Stimulated activated CD4-positive, alpha-beta T cell treated with anti-CD3 and anti-CD28 coated beads, Interleukin-2, amount 100 ng/mL, for 4 hours (primary cell): ENCODE results near the gene DNM3.

Source experiments
- DNase-seq: peaks from one replicate; pipeline ENCODE4 v3.0.0-alpha.2; 2020; ENCODE audit warnings: low read depth

Gene DNM3

GRCh38 chr1:172328266-172328665 lies 487.0 kb downstream of the DNM3 start:
- no peak for DNase-seq

- no peak for DNase-seq
Measured at GRCh38 chr1:172332230-172332629, 490.9 kb downstream of the DNM3 start.

- DNase-seq: no peak
Measured at GRCh38 chr1:172335377-172335776, 494.1 kb downstream of the DNM3 start.

- DNase-seq: no peak
Measured at GRCh38 chr1:172338295-172338735, 497.0 kb downstream of the DNM3 start.

GRCh38 chr1:172339842-172340241 lies 498.5 kb downstream of the DNM3 start:
- DNase-seq: no peak

- DNase-seq: no peak
Measured at GRCh38 chr1:172340520-172340919, 499.2 kb downstream of the DNM3 start.

- DNase-seq: no peak
Measured at GRCh38 chr1:172341697-172342096, 500.4 kb downstream of the DNM3 start.

- no peak for DNase-seq
Measured at GRCh38 chr1:172342584-172343239, 501.4 kb downstream of the DNM3 start.

GRCh38 chr1:172343240-172344160 lies 502.2 kb downstream of the DNM3 start:
- no peak for DNase-seq

- no peak for DNase-seq
Measured at GRCh38 chr1:172344444-172344843, 503.1 kb downstream of the DNM3 start.

- no peak for DNase-seq
Measured at GRCh38 chr1:172345077-172345476, 503.8 kb downstream of the DNM3 start.

- no peak for DNase-seq
Measured at GRCh38 chr1:172347416-172347815, 506.1 kb downstream of the DNM3 start.

GRCh38 chr1:172350856-172351255 lies 509.6 kb downstream of the DNM3 start:
- no peak for DNase-seq

GRCh38 chr1:172351346-172351745 lies 510.0 kb downstream of the DNM3 start:
- no peak for DNase-seq

GRCh38 chr1:172351754-172352161 lies 510.5 kb downstream of the DNM3 start:
- DNase-seq: no peak

GRCh38 chr1:172352435-172352834 lies 511.1 kb downstream of the DNM3 start:
- no peak for DNase-seq

- DNase-seq: no peak
Measured at GRCh38 chr1:172354291-172355274, 513.3 kb downstream of the DNM3 start.

GRCh38 chr1:172356620-172357019 lies 515.3 kb downstream of the DNM3 start:
- DNase-seq: no peak

- DNase-seq: no peak
Measured at GRCh38 chr1:172357753-172358385, 516.6 kb downstream of the DNM3 start.

GRCh38 chr1:172359491-172359999 lies 518.2 kb downstream of the DNM3 start:
- DNase-seq: no peak

GRCh38 chr1:172360511-172360910 lies 519.2 kb downstream of the DNM3 start:
- DNase-seq: no peak
